Peyer's patch (tissue), 4 donors: ENCODE data around the gene TULP4.

ENCODE experiments used
- CTCF ChIP-seq, 6 experiments: fragments of 450-650 bp in 4 of 6; fragments of 200-600 bp in 2 of 6; sonication (generic) in 1 of 6; IDR thresholded peaks; one replicate each; pipeline ENCODE4 v1.5.1; 2017 to 2019; ENCODE audit warnings: antibody characterized with exemption in 6 of 6, mild to moderate bottlenecking in 3 of 6, moderate library complexity in 1 of 6
- POLR2A ChIP-seq, 2 donors: fragments of 450-650 bp; IDR thresholded peaks; one replicate each; pipeline ENCODE4 v1.5.1; 2017; ENCODE audit warnings: antibody characterized with exemption in 2 of 2, mild to moderate bottlenecking in 2 of 2, moderate library complexity in 2 of 2

- no peak for TF ChIP-seq CTCF (IDR thresholded peaks at IDR 0.05)
- TF ChIP-seq POLR2A (IDR thresholded peaks at IDR 0.05): no peak
These were observed 184.4 kb downstream of the TULP4 start for GRCh38 chr6:158496700-158497099.
